PC-9 (cell line): Measurements from ENCODE around the gene MADCAM1. TPM values are rescaled to one million over a fixed set of nuclear protein-coding genes. Genes with fewer than 3 reads are reported as not detected.
"Not testable (repeated sequence)": the region's sequence is repeated elsewhere in the genome, so short reads cannot be mapped to it uniquely, and the experiment has no call there.

Source experiments
- BruUV-seq: library from RNA; stranded (reverse); fragments of 400-500 nt; replicated peaks from 2 replicates; lab custom pipeline; 2021; lab: Mats Ljungman, UMichigan
- CTCF ChIA-PET: fragments of 300-600 bp; sonication (Branson Sonifier 250); formaldehyde crosslinking; loops from one replicate; lab custom pipeline; 2022; ENCODE audit warnings: antibody characterized with exemption; lab: Charles Lee
- POLR2A ChIA-PET: fragments of 300-600 bp; sonication (Branson Sonifier 250); formaldehyde crosslinking; loops from one replicate; lab custom pipeline; 2022; ENCODE audit warnings: antibody characterized with exemption; ENCODE audit not compliant: unreplicated experiment; lab: Charles Lee
- DNase-seq, 2 experiments: peaks; one replicate each; pipeline versions ENCODE4 v3.0.0 to v3.0.0-alpha.2; 2015 to 2022; ENCODE audit warnings: mixed read lengths in 1 of 2
- H2AFZ ChIP-seq: fragments of 200-600 bp; sonication (generic); 2 replicates; pipeline ENCODE4 v1.8.1; 2017; ENCODE audit warnings: antibody characterized with exemption
- H3F3A ChIP-seq: fragments of 200-600 bp; sonication (generic); 2 replicates; pipeline ENCODE4 v1.8.1; 2017; ENCODE audit warnings: antibody characterized with exemption, mild to moderate bottlenecking, low read depth; ENCODE audit not compliant: insufficient read depth
- H3K27ac ChIP-seq: fragments of 200-600 bp; sonication (generic); 2 replicates; pipeline ENCODE4 v1.6.1; 2016; ENCODE audit warnings: mixed run types
- H3K27me3 ChIP-seq: fragments of 200-600 bp; sonication (generic); 2 replicates; pipeline ENCODE4 v1.6.1; 2016; ENCODE audit warnings: low read depth, mixed run types; ENCODE audit not compliant: insufficient read depth
- H3K36me3 ChIP-seq: fragments of 200-600 bp; sonication (generic); 2 replicates; pipeline ENCODE4 v1.6.1; 2016; ENCODE audit warnings: low read depth, mixed run types
- H3K4me1 ChIP-seq: fragments of 200-600 bp; sonication (generic); replicated peaks from 2 replicates; pipeline ENCODE4 v1.6.1; 2016; ENCODE audit warnings: mixed run types; ENCODE audit not compliant: insufficient read depth
- H3K4me2 ChIP-seq: fragments of 200-600 bp; sonication (generic); 2 replicates; pipeline ENCODE4 v1.6.1; 2017; ENCODE audit warnings: mixed run types
- H3K4me3 ChIP-seq: fragments of 200-600 bp; sonication (generic); 2 replicates; pipeline ENCODE4 v1.6.1; 2016; ENCODE audit warnings: mixed run types
- H3K79me2 ChIP-seq: fragments of 200-600 bp; sonication (generic); 2 replicates; pipeline ENCODE4 v1.6.1; 2017; ENCODE audit warnings: low read depth, mixed run types
- H3K9me2 ChIP-seq: fragments of 200-600 bp; sonication (generic); 2 replicates; pipeline ENCODE4 v1.8.1; 2017; ENCODE audit warnings: mild to moderate bottlenecking; ENCODE audit not compliant: insufficient read depth
- H3K9me3 ChIP-seq: fragments of 200-600 bp; sonication (generic); 2 replicates; pipeline ENCODE4 v1.8.1; 2016; ENCODE audit warnings: low read depth; ENCODE audit not compliant: insufficient read depth
- H4K20me1 ChIP-seq: fragments of 200-600 bp; sonication (generic); 2 replicates; pipeline ENCODE4 v1.8.1; 2017; ENCODE audit not compliant: insufficient read depth
- CTCF ChIP-seq: fragments of 200-600 bp; sonication (generic); conservative IDR thresholded peaks from 2 replicates; pipeline ENCODE4 v1.6.1; 2017; ENCODE audit warnings: mixed run types, antibody characterized with exemption, mild to moderate bottlenecking, moderate library complexity
- EZH2 ChIP-seq: fragments of 200-600 bp; sonication (generic); IDR thresholded peaks from 2 replicates; pipeline ENCODE4 v1.8.0; 2017; ENCODE audit warnings: antibody characterized with exemption, low read depth
- intact Hi-C: fragments of 100-400 bp; cut with micrococcal nuclease; formaldehyde crosslinking; loops from one replicate; pipeline ENCODE4 v1.10.0; 2022; ENCODE audit not compliant: unreplicated experiment
- total RNA-seq: library from RNA; stranded (reverse); gene quantifications from 2 replicates; pipeline ENCODE4 v1.2.3, GENCODE V29; 2021

Gene MADCAM1
- total RNA-seq, 1 experiment from 2014 or later = 1.1 TPM

GRCh38 chr19:449916-450315 is 46.4 kb upstream of the MADCAM1 start:
- no peak for TF ChIP-seq CTCF
- TF ChIP-seq EZH2 = no peak
- no peak for DNase-seq
- no peak overlapping the region for H3K27ac ChIP-seq
- H3K4me3 ChIP-seq = no peak overlapping the region
- no peak overlapping the region for H3K4me2 ChIP-seq
- H4K20me1 ChIP-seq = no peaks in the 10 kb centered on the region
- BruUV-seq = no TSS peak
- intact Hi-C loops = no loop called here
- peaks cover 11% of the 10 kb centered on the region; the same call in 1 of the 2 replicates for H3F3A ChIP-seq
- H2AFZ ChIP-seq = no peak overlapping the region
- H3K79me2 ChIP-seq = no peaks in the 10 kb centered on the region
- CTCF ChIA-PET = no interaction called here
- H3K36me3 ChIP-seq = no peaks in the 10 kb centered on the region
- POLR2A ChIA-PET = no interaction called here
- H3K4me1 ChIP-seq = no peaks in the 10 kb centered on the region
- H3K27me3 ChIP-seq = peaks cover 44% of the 10 kb centered on the region
- H3K9me2 ChIP-seq = no peaks in the 10 kb centered on the region
- H3K9me3 ChIP-seq = no peaks in the 10 kb centered on the region

DNA sequence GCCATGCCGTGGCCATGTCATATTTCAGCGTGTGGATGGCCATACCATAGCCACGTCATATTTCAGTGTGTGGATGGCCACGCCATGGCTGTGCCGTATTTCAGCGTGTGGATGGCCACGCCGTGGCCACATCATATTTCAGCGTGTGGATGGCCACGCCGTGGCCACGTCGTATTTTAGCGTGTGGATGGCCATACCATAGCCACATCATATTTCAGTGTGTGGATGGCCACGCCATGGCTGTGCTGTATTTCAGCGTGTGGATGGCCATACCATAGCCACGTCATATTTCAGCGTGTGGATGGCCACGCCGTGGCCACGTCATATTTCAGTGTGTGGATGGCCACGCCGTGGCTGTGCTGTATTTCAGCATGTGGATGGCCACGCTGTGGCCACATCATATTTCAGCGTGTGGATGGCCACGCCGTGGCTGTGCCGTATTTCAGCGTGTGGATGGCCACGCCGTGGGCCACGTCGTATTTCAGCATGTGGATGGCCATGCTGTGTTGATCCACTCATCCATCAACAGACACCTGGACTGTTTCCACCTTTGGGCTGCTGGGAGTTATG is 45.3 kb upstream of the MADCAM1 start:
- H3K79me2 ChIP-seq, H3K36me3 ChIP-seq, H3K4me2 ChIP-seq, intact Hi-C loops, H2AFZ ChIP-seq, DNase-seq, BruUV-seq, H3K9me2 ChIP-seq, H3K27ac ChIP-seq, CTCF ChIA-PET, POLR2A ChIA-PET, H3K9me3 ChIP-seq, H4K20me1 ChIP-seq, H3K4me1 ChIP-seq, H3K4me3 ChIP-seq: not testable (repeated sequence)
- Histone ChIP-seq H3K27me3 (peaks cover 54% of the 10 kb centered on the region), H3F3A (peaks cover 11% of the 10 kb centered on the region; the same call in 1 of the 2 replicates)

DNA sequence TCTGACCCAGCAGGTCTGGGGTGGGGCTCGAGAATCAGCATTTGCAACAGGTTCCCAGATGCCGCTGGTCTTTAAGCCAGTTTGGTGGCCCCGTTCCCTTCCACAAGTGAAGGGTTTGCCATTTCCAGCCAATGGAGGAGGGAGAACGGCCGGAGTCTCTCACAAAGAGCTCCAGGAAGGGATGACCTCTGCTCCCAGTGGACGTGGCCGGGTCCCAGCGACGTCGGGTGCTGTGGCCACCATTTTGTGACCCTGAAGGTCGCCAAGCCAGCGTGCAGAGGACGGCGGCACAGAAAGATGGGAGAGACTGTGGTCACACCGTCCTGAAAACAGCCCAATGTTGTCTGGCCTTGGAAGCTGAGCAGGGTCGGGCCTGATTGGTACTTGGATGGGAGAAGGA is 43.5 kb upstream of the MADCAM1 start:
- Histone ChIP-seq H3K9me3 (no peaks in the 10 kb centered on the region), H3K4me2 (no peak overlapping the region), H4K20me1 (no peaks in the 10 kb centered on the region), H3K27ac (no peak overlapping the region), H3K79me2 (no peaks in the 10 kb centered on the region), H3K9me2 (no peaks in the 10 kb centered on the region), H3K4me3 (no peak overlapping the region), H3K36me3 (no peaks in the 10 kb centered on the region), H3K4me1 (no peaks in the 10 kb centered on the region), H3K27me3 (peaks cover 53% of the 10 kb centered on the region), H2AFZ (no peak overlapping the region), H3F3A (peaks cover 11% of the 10 kb centered on the region; the same call in 1 of the 2 replicates)
- CTCF ChIA-PET = no interaction called here
- intact Hi-C loops = no loop called here
- TF ChIP-seq EZH2 (no peak), CTCF (no peak)
- DNase-seq = no peak
- BruUV-seq = no TSS peak
- POLR2A ChIA-PET = no interaction called here

GRCh38 chr19:453606-454005 is 42.7 kb upstream of the MADCAM1 start:
- Histone ChIP-seq H3K36me3 (no peaks in the 10 kb centered on the region), H3K4me2 (no peak overlapping the region), H3K4me3 (no peak overlapping the region), H2AFZ (no peak overlapping the region), H3K4me1 (no peaks in the 10 kb centered on the region), H3K9me2 (no peaks in the 10 kb centered on the region), H3K79me2 (no peaks in the 10 kb centered on the region), H4K20me1 (no peaks in the 10 kb centered on the region), H3K27ac (no peak overlapping the region), H3K27me3 (peaks cover 46% of the 10 kb centered on the region), H3F3A (peaks cover 11% of the 10 kb centered on the region; the same call in 1 of the 2 replicates), H3K9me3 (no peaks in the 10 kb centered on the region)
- BruUV-seq = no TSS peak
- TF ChIP-seq CTCF (no peak), EZH2 (no peak)
- DNase-seq = no peak
- CTCF ChIA-PET = no interaction called here
- intact Hi-C loops = no loop called here
- POLR2A ChIA-PET = no interaction called here
